ENCODE results near the gene CYBB.

- TF ChIP-seq POLR2A (IDR thresholded peaks at IDR 0.05; ENCODE audit: low read depth, low read length) (no peak), TAF1 (IDR thresholded peaks at IDR 0.05; ENCODE audit: borderline replicate concordance, low read depth, low read length) (no peak), POLR2AphosphoS5 (IDR thresholded peaks at IDR 0.05; ENCODE audit: low read depth, low read length) (no peak)
Measured at GRCh38 chrX:37820646-37821045, 40.8 kb downstream of the CYBB start.
